Gastrocnemius medialis (tissue), 4 donors: ENCODE data around the gene CMTM5.

Source experiments
- POLR2A ChIP-seq, 2 donors: fragments of 450-650 bp; IDR thresholded peaks; one replicate each; pipeline ENCODE4 v1.6.1; 2017; ENCODE audit warnings: antibody characterized with exemption in 2 of 2, mild to moderate bottlenecking in 2 of 2, moderate library complexity in 2 of 2
- TF ChIP-seq, protein P1 (sequence below), 5 experiments: fragments of 450-650 bp in 3 of 5; fragments of 200-600 bp in 2 of 5; sonication (generic) in 2 of 5; IDR thresholded peaks in 4 of 5; conservative IDR thresholded peaks in 1 of 5; 1 replicate in 4 of 5; 2 replicates in 1 of 5; pipeline ENCODE4 v1.5.1; 2016 to 2019; ENCODE audit warnings: antibody characterized with exemption in 5 of 5, mild to moderate bottlenecking in 3 of 5, moderate library complexity in 3 of 5

DNA sequence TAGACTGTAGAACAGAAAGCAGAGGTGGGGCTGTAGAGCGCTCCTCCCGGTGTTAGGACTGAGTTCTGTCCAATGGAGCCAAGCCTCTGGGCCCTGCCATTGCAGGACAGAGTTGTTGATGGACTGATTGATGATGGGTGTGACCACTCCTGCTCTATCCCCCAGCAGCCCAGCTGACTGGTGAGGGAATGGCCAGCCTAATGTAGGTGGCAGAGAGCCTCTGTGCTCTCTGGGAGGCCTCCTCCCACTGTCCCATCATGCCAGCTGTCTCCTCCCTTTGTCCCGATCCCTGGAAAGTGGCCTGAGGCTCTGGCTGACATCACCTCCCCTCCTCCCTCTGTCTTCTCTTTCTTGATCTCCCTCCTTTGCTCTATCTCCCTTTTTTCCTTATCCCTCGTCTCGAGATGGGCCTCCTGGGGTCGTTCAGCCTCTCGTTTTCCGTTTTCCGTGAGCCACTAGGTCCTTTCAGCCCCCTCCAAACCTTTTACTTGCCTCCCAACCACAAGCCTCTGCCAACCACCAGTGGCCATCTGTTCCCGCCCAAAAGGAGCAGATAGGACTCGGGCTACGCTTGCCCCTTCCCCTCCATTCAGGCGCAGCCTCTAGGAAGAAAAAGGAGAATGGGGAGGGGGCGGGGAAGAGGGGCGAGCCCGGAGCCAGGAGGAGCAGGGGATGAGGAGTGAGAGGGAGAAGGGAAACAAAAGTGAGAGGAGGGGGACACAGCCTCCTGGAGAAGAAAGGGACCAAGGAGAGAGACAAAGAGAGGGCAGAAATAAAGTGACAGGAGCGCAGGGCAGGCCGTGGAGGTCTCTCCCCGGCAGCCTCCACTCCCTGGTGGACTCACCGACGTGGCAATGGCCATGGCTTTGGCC, 12.4 kb upstream of the CMTM5 start:
- TF ChIP-seq, protein P1, sequence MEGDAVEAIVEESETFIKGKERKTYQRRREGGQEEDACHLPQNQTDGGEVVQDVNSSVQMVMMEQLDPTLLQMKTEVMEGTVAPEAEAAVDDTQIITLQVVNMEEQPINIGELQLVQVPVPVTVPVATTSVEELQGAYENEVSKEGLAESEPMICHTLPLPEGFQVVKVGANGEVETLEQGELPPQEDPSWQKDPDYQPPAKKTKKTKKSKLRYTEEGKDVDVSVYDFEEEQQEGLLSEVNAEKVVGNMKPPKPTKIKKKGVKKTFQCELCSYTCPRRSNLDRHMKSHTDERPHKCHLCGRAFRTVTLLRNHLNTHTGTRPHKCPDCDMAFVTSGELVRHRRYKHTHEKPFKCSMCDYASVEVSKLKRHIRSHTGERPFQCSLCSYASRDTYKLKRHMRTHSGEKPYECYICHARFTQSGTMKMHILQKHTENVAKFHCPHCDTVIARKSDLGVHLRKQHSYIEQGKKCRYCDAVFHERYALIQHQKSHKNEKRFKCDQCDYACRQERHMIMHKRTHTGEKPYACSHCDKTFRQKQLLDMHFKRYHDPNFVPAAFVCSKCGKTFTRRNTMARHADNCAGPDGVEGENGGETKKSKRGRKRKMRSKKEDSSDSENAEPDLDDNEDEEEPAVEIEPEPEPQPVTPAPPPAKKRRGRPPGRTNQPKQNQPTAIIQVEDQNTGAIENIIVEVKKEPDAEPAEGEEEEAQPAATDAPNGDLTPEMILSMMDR (IDR thresholded peaks at IDR 0.05 in 4 of 5, conservative IDR thresholded peaks at IDR 0.05 in 1 of 5) = no peak
- TF ChIP-seq POLR2A (IDR thresholded peaks at IDR 0.05) = no peak
